ENCODE measurements around the gene TIMP2. TPM values are rescaled to one million over a fixed set of nuclear protein-coding genes. Genes with fewer than 3 reads are reported as not detected.

The TIMP2 gene
- total RNA-seq, 1 experiment from 2014 or later: 114 TPM

DNA sequence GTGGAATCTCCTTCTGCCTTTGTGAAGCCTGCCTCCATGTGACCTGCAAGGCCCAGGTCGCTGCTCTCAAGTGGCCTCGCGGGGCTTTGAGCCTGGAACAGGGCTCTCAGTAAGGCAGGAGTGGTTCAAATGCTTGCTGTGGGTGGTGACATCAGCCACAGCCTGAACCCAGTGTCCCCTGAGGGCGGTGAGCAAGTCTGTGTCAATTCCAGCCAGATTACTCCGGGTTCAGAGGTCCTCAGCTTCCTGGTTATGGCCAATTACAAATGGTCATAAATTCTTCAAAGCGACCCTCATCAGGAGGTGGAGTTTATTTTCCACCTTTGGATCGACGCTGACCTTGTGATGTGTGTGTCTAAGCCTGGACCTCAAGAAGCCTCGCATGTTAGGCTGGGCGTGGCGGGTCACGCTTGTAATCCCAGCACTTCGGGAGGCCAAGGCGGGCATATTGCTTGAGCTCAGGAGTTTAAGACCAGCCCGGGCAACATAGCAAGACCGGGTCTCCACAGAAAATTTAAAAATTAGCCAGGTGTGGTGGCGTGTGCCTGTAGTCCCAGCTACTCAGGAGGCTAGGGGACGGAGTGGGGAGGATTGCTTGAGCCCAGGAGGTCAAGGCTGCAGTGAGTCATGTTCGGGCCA, 37.3 kb upstream of the TIMP2 start:
- no TSS peak for BruUV-seq (replicated peaks)
- Histone ChIP-seq H4K20me1 (ENCODE audit: insufficient read depth) (no peaks in the 10 kb centered on the region), H3K27me3 (ENCODE audit: insufficient read depth, low read depth) (no peaks in the 10 kb centered on the region), H3K9me3 (ENCODE audit: insufficient read depth, low read depth) (no peaks in the 10 kb centered on the region), H3K36me3 (ENCODE audit: low read depth) (no peaks in the 10 kb centered on the region), H3F3A (ENCODE audit: insufficient read depth, low read depth) (peaks cover 10% of the 10 kb centered on the region; the same call in 1 of the 2 replicates), H3K9me2 (ENCODE audit: insufficient read depth) (no peaks in the 10 kb centered on the region), H3K79me2 (ENCODE audit: low read depth) (no peaks in the 10 kb centered on the region), H3K4me1 (replicated peaks; ENCODE audit: insufficient read depth) (peaks cover 48% of the 10 kb centered on the region), H3K4me3 (no peak overlapping the region), H3K4me2 (peak overlapping the region; percentile 42), H2AFZ (no peak overlapping the region), H3K27ac (peak overlapping the region; percentile 69)
- intact Hi-C loops (cut with micrococcal nuclease; ENCODE audit: unreplicated experiment): no loop called here
- ChIA-PET CTCF (no interaction called here), POLR2A (ENCODE audit: unreplicated experiment) (no interaction called here)
- peak; percentile 55 to 93 for DNase-seq
- TF ChIP-seq EZH2 (IDR thresholded peaks at IDR 0.05; ENCODE audit: low read depth): no peak
- no peak for TF ChIP-seq CTCF (conservative IDR thresholded peaks at IDR 0.05)

- CTCF ChIA-PET: no interaction called here
- intact Hi-C loops (cut with micrococcal nuclease; ENCODE audit: unreplicated experiment): no loop called here
- BruUV-seq (replicated peaks): no TSS peak
These were observed 36.4 kb upstream of the TIMP2 start for GRCh38 chr17:78961571-78961970.

GRCh38 chr17:78960928-78961327, 35.7 kb upstream of the TIMP2 start:
- H2AFZ ChIP-seq: no peak overlapping the region
- TF ChIP-seq EZH2 (IDR thresholded peaks at IDR 0.05; ENCODE audit: low read depth) (no peak), CTCF (conservative IDR thresholded peaks at IDR 0.05) (no peak)
- no TSS peak for BruUV-seq (replicated peaks)
- no peaks in the 10 kb centered on the region for H3K79me2 ChIP-seq (ENCODE audit: low read depth)
- H3K36me3 ChIP-seq (ENCODE audit: low read depth): no peaks in the 10 kb centered on the region
- DNase-seq: no peak
- H3K9me2 ChIP-seq (ENCODE audit: insufficient read depth): no peaks in the 10 kb centered on the region
- POLR2A ChIA-PET (ENCODE audit: unreplicated experiment): no interaction called here
- no peak overlapping the region for H3K4me3 ChIP-seq
- H4K20me1 ChIP-seq (ENCODE audit: insufficient read depth): no peaks in the 10 kb centered on the region
- H3K4me2 ChIP-seq: no peak overlapping the region
- H3K4me1 ChIP-seq (replicated peaks; ENCODE audit: insufficient read depth): peaks cover 64% of the 10 kb centered on the region
- peaks cover 21% of the 10 kb centered on the region; the same call in 1 of the 2 replicates for H3F3A ChIP-seq (ENCODE audit: insufficient read depth, low read depth)
- intact Hi-C loops (cut with micrococcal nuclease; ENCODE audit: unreplicated experiment): no loop called here
- CTCF ChIA-PET: interaction anchor here (0.6 to 0.7 kb wide), 2 partner anchors 27 to 88 kb away, joined by 3 to 9 read pairs; no protein-coding TSS in a partner anchor
- no peaks in the 10 kb centered on the region for H3K9me3 ChIP-seq (ENCODE audit: insufficient read depth, low read depth)
- H3K27ac ChIP-seq: no peak overlapping the region
- H3K27me3 ChIP-seq (ENCODE audit: insufficient read depth, low read depth): no peaks in the 10 kb centered on the region

More at GRCh38 chr17:78961571-78961970, 36.4 kb upstream of the TIMP2 start:
- Histone ChIP-seq H3K79me2 (ENCODE audit: low read depth) (no peaks in the 10 kb centered on the region), H3F3A (ENCODE audit: insufficient read depth, low read depth) (peaks cover 19% of the 10 kb centered on the region; the same call in 1 of the 2 replicates), H3K9me2 (ENCODE audit: insufficient read depth) (no peaks in the 10 kb centered on the region), H3K36me3 (ENCODE audit: low read depth) (no peaks in the 10 kb centered on the region), H3K27me3 (ENCODE audit: insufficient read depth, low read depth) (no peaks in the 10 kb centered on the region), H3K4me1 (replicated peaks; ENCODE audit: insufficient read depth) (peaks cover 57% of the 10 kb centered on the region), H2AFZ (no peak overlapping the region), H3K4me3 (no peak overlapping the region), H3K9me3 (ENCODE audit: insufficient read depth, low read depth) (no peaks in the 10 kb centered on the region), H3K27ac (peak overlapping the region; percentile 69), H3K4me2 (peak overlapping the region; percentile 42; the same call in 1 of the 2 replicates), H4K20me1 (ENCODE audit: insufficient read depth) (no peaks in the 10 kb centered on the region)
- TF ChIP-seq EZH2 (IDR thresholded peaks at IDR 0.05; ENCODE audit: low read depth): no peak
- no peak for TF ChIP-seq CTCF (conservative IDR thresholded peaks at IDR 0.05)
- POLR2A ChIA-PET (ENCODE audit: unreplicated experiment): interaction anchor here (0.7 kb wide), 1 partner anchor 330 kb away, joined by 3 read pairs; no protein-coding TSS in a partner anchor
- no peak for DNase-seq
